HG03575 (cell line): ENCODE measurements around the gene REPS1.
"Not testable (repeated sequence)": the region's sequence is repeated elsewhere in the genome, so short reads cannot be mapped to it uniquely, and the experiment has no call there.

Experiments
- ATAC-seq: cut with Tn5 transposase; IDR thresholded peaks from one replicate; pipeline ENCODE4 v1.9.1; 2021; ENCODE audit not compliant: unreplicated experiment, insufficient number of reproducible peaks, low FRiP score; ENCODE audit errors: extremely low read depth

The REPS1 gene

GRCh38 chr6:138987643-138988468, at the start of gene REPS1:
REPS1 (minus strand) TSS chr6:138988253; CDS start chr6:138987682, 571 bp downstream.
- peak; percentile 66 for ATAC-seq

- ATAC-seq = no peak
These were observed 49.4 kb upstream of the REPS1 start for GRCh38 chr6:139037490-139037889.

- peak; percentile 34 for ATAC-seq
These were observed 42.3 kb upstream of the REPS1 start for GRCh38 chr6:139030228-139030963.

- no peak for ATAC-seq
These were observed 41.6 kb upstream of the REPS1 start for GRCh38 chr6:139029470-139030227.

GRCh38 chr6:139028658-139029469, 40.8 kb upstream of the REPS1 start, which contains the start of gene ABRACL:
ABRACL (plus strand) TSS chr6:139028745; CDS start chr6:139034161, 5,416 bp downstream.
- ATAC-seq = no peak

GRCh38 chr6:139028215-139028657, 40.2 kb upstream of the REPS1 start:
- no peak for ATAC-seq

- no peak for ATAC-seq
These were observed 39.6 kb upstream of the REPS1 start for GRCh38 chr6:139027620-139028182.

GRCh38 chr6:139025416-139025815, 37.4 kb upstream of the REPS1 start:
- not testable (repeated sequence) for ATAC-seq

- ATAC-seq = no peak
These were observed 32.6 kb upstream of the REPS1 start for GRCh38 chr6:139020689-139021088.

- ATAC-seq = no peak
These were observed 31.7 kb upstream of the REPS1 start for GRCh38 chr6:139019722-139020121.

- ATAC-seq = no peak
These were observed 29.2 kb upstream of the REPS1 start for GRCh38 chr6:139017227-139017626.

GRCh38 chr6:139016337-139017213, 28.5 kb upstream of the REPS1 start:
- peak; percentile 61 for ATAC-seq

GRCh38 chr6:139014945-139015344, 26.9 kb upstream of the REPS1 start:
- ATAC-seq = no peak

GRCh38 chr6:139013185-139013800, 25.2 kb upstream of the REPS1 start:
- no peak for ATAC-seq

- ATAC-seq = no peak
These were observed 23.9 kb upstream of the REPS1 start for GRCh38 chr6:139011980-139012379.

GRCh38 chr6:139010674-139011073, 22.6 kb upstream of the REPS1 start:
- no peak for ATAC-seq

GRCh38 chr6:139008117-139008516, 20.1 kb upstream of the REPS1 start:
- no peak for ATAC-seq
